NCI-H2107 treated with DMSO at 0.1 percent for 48 hours (cell line): ENCODE results near the gene TEX22.

ENCODE experiments used
- DNase-seq: peaks from one replicate; lab custom pipeline; 2025; ENCODE audit not compliant: unreplicated experiment; lab: John Stamatoyannopoulos, UW

Gene TEX22

GRCh38 chr14:105420101-105420973 lies 22.0 kb downstream of the TEX22 start:
- no peak for DNase-seq

GRCh38 chr14:105420974-105421674 lies 22.8 kb downstream of the TEX22 start:
- no peak for DNase-seq

GRCh38 chr14:105421723-105422615 lies 23.6 kb downstream of the TEX22 start:
- DNase-seq, result no peak

- DNase-seq, result no peak
Observed at GRCh38 chr14:105422695-105423487, 24.6 kb downstream of the TEX22 start.

GRCh38 chr14:105423488-105424195 lies 25.3 kb downstream of the TEX22 start:
- no peak for DNase-seq

GRCh38 chr14:105424861-105425260 lies 26.5 kb downstream of the TEX22 start:
- no peak for DNase-seq

- no peak for DNase-seq
Observed at GRCh38 chr14:105425823-105426247, 27.5 kb downstream of the TEX22 start.

GRCh38 chr14:105426416-105427130 lies 28.2 kb downstream of the TEX22 start:
- no peak for DNase-seq

GRCh38 chr14:105427412-105427811 lies 29.1 kb downstream of the TEX22 start:
- no peak for DNase-seq

GRCh38 chr14:105427936-105428485 lies 29.7 kb downstream of the TEX22 start:
- DNase-seq, result no peak

- no peak for DNase-seq
Observed at GRCh38 chr14:105430042-105430441, 31.7 kb downstream of the TEX22 start.

GRCh38 chr14:105430565-105430964 lies 32.2 kb downstream of the TEX22 start:
- no peak for DNase-seq

- DNase-seq, result no peak
Observed at GRCh38 chr14:105431256-105431655, 32.9 kb downstream of the TEX22 start.

GRCh38 chr14:105432657-105433056 lies 34.3 kb downstream of the TEX22 start:
- no peak for DNase-seq

- DNase-seq, result no peak
Observed at GRCh38 chr14:105433161-105433605, 34.8 kb downstream of the TEX22 start.

- no peak for DNase-seq
Observed at GRCh38 chr14:105436402-105436801, 38.1 kb downstream of the TEX22 start.

GRCh38 chr14:105436891-105437722 lies 38.8 kb downstream of the TEX22 start:
- DNase-seq, result no peak
